GM18861 (cell line): ENCODE measurements around the gene TMEM45B.
"Not testable (repeated sequence)": the region's sequence is repeated elsewhere in the genome, so short reads cannot be mapped to it uniquely, and the experiment has no call there.

Experiments
- ATAC-seq: cut with Tn5 transposase; IDR thresholded peaks from one replicate; pipeline ENCODE4 v1.9.1; 2021; ENCODE audit not compliant: unreplicated experiment

Gene TMEM45B

GRCh38 chr11:129815596-129816461 is at the start of gene TMEM45B:
TSS of gene TMEM45B (plus strand) at chr11:129815848. CDS start at chr11:129852483, 36,635 bp downstream.
- no peak for ATAC-seq

DNA sequence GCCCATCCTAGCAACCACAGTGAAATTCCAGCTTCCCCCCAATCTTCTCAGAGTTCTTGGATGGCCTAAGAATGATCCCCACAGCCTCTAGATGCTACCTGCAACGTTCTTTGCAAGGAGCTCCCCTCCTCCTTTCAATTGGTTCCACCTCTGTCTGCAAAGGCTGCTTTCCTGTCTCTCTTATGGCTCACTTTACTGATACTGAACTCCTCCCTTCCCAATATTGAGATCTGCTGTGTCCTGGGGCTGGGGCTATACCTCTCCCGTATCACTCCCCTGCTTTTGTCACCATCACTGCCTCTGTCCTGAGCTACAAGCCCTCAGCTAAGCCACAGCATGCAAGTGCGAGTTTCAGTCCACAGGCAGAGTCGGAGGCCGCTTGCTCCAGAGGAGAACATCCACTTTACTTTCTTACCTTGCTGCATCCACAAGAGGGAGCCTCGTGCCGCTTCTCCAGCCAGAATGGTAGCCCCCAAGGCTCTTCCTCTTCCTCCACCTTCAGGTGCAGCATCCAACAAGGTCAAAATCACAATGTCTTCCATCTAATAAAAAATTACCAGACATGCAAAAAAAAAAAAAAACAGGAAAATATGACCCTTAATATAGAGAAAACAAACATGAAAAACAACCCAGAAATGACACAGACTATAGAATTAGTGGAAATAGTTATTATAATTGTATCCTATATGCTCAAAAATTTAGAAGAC is 48.6 kb upstream of the TMEM45B start:
- ATAC-seq: no peak

- ATAC-seq: no peak
Measured at GRCh38 chr11:129767827-129768226, 47.8 kb upstream of the TMEM45B start.

DNA sequence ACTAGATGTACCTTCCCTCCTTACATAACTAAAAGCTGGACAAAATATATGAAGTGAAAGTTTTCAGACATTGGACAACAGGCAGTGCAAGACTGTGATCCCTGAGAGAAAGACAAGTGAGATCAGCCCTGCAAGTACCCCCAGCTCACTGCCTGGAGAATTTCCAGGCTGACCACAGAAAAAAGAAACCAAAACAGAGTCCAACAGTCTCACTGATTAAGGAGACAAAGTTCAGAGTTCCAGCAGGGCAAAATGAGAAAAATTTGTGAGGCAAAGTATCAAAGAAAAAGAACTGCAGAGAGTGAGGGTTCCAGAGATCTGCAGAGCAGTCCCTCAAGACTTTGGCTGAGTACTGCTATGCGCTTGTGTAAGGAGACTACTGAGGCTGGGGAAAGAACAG is 47.3 kb upstream of the TMEM45B start:
- ATAC-seq: no peak

- ATAC-seq: no peak
Measured at GRCh38 chr11:129769059-129769458, 46.6 kb upstream of the TMEM45B start.

DNA sequence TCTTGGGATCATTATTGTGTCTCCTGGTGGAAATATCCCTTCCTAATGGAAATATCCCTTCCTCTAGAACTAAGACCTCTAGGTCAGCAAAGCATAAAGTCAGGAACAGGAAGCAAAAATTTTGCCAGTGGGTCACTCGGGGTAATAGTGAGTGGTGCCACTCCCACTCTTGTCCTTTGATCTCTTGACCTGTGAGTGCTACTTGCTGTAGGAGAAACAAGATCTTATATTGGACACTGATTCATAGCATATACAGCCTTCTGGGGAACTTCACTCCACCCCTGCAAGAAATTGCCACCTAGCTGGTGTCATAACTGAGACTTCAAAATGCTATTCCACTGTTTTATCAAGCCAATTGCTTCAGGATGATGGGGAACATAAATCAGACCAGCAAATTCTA is 44.7 kb upstream of the TMEM45B start:
- no peak for ATAC-seq

- peak; percentile 49 for ATAC-seq
Measured at GRCh38 chr11:129771456-129771855, 44.2 kb upstream of the TMEM45B start.

- ATAC-seq: no peak
Measured at GRCh38 chr11:129778877-129779276, 36.8 kb upstream of the TMEM45B start.

DNA sequence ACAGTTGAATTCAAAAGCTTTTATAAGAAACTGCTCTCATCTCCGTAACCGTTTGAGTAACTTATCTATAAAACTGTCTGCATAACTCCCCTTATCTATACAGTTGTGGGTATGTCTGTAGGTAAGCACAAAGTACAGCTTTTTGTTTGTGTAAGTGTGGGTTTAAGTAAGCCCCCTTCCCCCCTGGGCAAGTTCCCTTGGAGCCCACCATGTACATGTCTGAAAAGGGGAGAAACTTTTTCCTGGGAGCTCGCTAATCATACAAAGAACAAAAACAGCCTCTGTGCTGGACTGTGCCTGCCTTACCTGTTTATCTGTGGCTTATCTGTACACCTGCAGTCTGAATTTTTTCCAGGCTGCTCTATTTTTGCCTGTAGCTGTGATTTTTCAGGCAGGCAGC is 36.3 kb upstream of the TMEM45B start:
- no peak for ATAC-seq

DNA sequence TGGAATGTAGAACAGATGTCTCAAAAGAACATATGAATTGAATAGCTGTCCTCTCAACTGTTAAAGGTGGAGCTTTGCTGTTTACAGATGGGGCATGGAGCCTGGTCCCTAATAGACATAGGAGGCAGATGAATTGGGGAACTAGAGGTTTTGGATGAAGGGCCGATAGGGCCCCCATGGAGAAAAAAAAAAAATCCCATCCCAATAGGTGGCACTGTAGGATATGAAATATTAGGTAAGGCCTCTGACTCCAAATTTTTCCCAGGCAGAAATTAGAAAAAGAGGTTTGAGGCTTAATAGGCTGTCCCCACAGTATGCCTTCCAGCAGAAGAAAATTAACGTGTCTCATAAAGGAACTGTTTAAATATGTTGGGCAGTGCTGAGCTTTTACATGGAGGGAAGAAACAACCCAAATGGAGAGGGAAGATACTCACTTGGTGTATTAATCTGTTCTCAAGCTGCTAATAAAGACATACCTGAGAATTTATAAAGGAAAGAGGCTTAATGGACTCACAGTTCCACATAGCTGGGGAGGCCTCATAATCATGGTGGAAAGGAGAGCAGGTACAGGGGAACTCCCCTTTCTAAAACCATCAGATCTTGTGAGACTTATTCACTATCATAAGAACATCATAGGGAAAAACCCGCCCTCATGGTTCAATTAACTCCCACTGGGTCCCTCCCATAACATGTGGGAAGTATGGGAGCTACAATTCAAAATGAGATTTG is 30.1 kb upstream of the TMEM45B start:
- ATAC-seq: no peak

DNA sequence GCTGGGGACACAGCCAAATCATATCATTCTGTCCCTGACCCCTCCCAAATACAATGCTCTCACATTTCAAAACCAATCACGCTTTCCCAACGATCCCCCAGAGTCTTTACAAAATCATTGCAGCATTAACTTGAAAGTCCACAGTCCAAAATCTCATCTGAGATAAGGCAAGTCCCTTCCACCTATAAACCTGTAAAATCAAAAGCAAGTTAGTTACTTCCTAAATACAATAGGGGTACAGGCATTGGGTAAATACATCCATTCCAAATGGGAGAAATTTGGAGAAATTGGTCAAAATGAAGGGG is 29.6 kb upstream of the TMEM45B start:
- ATAC-seq: not testable (repeated sequence)

DNA sequence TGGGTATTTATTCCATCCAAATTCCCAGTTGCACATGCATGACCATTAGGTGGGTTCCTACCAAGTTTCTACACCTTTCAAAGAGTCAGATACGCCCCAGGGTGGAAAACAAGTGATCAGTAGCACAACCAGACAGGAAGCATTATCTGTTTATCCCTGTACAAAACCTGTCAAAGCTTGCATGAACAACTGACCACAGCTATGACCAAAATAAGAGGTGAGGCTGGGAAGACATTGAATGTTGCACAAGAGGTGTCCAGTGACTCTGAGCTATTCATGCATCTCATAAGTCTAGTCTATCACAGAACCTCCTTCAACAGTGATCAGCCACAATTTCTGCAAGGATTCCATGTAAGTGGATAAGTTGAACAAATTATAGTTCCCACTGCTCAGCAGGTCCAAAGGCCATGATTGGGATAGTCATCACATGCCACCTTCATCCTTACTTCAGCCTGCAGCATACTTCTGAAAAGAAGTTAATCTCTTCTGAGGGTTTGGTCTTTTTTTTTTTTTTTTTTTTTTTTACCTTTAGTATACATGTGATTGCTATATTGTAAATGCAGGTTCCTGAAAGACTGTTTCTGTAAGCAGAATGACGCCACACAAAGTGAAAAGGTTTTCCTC is 28.0 kb upstream of the TMEM45B start:
- no peak for ATAC-seq

GRCh38 chr11:129788278-129788677 is 27.4 kb upstream of the TMEM45B start:
- no peak for ATAC-seq

GRCh38 chr11:129790106-129790505 is 25.5 kb upstream of the TMEM45B start:
- ATAC-seq: no peak

DNA sequence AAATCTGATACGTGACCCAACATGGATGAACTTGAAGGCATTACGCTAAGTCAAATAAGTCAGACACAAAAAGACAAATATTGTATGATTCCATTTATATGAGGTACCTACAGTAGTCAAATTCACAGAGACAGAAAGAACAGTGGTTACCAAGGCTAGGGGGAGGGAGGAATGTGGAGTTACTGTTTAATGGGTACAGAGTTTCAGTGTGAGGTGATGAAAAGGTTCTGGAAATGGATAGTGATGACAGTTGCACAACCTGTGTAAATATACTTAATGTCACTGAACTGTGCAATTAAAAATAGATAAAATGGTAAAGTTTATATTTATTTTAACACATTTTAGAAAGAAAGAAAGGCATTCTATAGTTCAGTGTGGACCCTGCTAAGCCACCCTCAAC is 24.1 kb upstream of the TMEM45B start:
- no peak for ATAC-seq

DNA sequence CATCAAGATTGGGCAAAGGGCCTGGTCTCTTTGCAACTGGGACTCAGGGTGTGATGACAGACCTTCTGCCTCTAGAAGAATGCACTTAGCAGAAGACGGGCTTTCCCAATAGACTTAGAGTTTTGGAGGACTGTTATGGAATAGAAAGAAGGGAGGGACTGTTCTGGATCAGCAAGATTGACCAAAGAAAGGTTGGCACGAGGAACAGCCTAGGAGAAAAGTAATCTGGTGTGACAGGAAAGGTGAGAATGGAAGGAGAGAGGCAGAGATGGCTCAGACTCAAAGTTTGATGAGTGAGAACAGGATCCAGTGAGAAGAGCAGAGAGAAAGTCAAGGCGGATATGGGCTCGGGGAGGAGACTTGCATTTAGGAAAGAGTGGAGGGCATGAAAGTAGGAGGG is 23.0 kb upstream of the TMEM45B start:
- no peak for ATAC-seq

DNA sequence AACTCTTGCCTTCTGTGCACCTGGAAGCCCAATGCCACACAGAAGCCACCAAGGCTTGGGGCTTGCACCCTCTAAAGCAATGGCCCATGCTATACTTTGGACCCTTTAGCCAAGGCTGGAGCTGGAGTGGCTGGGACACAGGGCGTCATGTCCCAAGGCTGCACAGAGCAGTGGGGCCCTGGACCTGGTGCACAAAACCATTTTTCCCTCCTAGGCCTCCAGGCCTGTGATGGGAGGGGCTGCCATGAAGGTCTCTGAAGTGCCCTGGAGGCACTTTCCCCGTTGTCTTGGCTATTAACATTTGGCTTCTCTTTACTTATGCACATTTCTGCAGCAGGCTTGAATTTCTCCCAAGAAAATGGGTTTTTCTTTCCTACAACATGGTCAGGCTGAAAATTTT is 20.6 kb upstream of the TMEM45B start:
- no peak for ATAC-seq

DNA sequence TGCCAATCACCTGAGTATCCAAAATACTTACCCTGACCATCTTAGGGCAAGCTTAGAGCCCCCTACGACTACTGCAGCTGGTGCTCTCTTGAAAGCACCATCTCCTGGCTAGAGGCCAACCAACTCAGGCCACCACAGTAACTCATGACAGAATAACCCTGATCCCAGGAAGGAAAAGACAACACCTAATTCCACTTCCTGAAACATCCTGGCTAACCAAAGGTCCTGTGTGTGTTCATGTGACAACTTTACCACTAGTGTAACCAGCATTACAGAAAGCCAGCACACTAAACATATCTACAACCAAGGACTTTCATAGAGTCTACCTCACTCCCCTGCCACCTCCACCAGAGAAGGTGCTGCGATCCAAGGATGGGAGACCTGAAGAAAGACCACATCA is 17.4 kb upstream of the TMEM45B start:
- no peak for ATAC-seq

DNA sequence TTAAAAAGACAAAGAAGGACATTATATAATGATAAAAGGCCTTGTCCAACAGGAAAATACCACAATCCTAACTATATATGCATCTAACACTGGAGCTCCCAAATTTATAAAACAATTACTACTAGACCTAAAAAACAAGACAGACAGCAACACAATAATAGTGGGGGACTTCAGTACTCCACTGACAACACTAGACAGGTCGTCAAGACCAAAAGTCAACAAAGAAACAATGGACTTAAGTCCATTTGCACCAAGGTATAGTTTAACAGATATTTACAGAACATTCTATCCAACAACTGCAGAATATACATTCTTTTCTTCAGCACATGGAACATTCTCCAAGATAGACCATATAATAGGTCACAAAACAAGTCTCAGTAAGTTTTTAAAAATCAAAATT is 15.5 kb upstream of the TMEM45B start:
- ATAC-seq: not testable (repeated sequence)

- ATAC-seq: no peak
Measured at GRCh38 chr11:129800655-129801054, 15.0 kb upstream of the TMEM45B start.

DNA sequence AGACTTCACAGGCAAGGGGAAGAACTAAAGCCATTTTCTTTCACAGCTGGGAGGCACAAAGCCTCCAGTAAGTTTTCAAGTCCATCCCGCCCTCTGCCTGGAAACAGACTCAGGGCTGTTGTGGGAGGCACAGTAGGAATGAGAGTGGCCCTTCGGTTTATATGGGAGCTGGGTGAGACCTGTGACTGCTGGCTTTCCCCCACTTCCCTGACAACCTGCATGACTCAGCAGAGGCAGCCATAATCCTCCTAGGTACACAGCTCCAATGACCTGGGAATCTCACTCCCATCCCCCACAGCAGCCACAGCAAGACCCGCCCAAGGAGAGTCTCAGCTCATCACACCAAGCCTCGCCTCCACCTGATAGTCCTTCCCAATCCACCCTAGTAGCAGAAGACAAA is 12.1 kb upstream of the TMEM45B start:
- no peak for ATAC-seq
